ENCODE data around the gene KCNT2.

The KCNT2 gene

GRCh38 chr1:196486346-196486745, 121.9 kb downstream of the KCNT2 start:
- no peak for TF ChIP-seq ZNF324 (tag by site-specific recombination; IDR thresholded peaks at IDR 0.05)
- TF ChIP-seq ZNF426 (tag by site-specific recombination; IDR thresholded peaks at IDR 0.05), result no peak
- no peak for TF ChIP-seq ZNF837 (tag by site-specific recombination; IDR thresholded peaks at IDR 0.05)
- no peak for TF ChIP-seq ZNF169 (tag by site-specific recombination; IDR thresholded peaks at IDR 0.05)
- no peaks in the 10 kb centered on the region for H3K4me1 ChIP-seq (ENCODE audit: control insufficient read depth, insufficient read depth, low read length)
- CTCF ChIA-PET, result no interaction called here
- no peak overlapping the region for H3K27ac ChIP-seq (ENCODE audit: extremely low read depth, low read depth, low read length)
- POLR2A ChIA-PET, result no interaction called here
- H3K9me3 ChIP-seq (ENCODE audit: control insufficient read depth, insufficient read depth, low read depth, low read length), result no peaks in the 10 kb centered on the region
- H3K4me3 ChIP-seq (ENCODE audit: low read depth, low read length), result no peak overlapping the region
- no peaks in the 10 kb centered on the region for H3K36me3 ChIP-seq (ENCODE audit: control insufficient read depth in 2 of 2, insufficient read depth in 1 of 2, low read length in 2 of 2)

- Histone ChIP-seq H3K4me3 (ENCODE audit: low read depth, low read length) (no peak overlapping the region), H3K27ac (ENCODE audit: extremely low read depth, low read depth, low read length) (no peak overlapping the region), H3K4me1 (ENCODE audit: control insufficient read depth, insufficient read depth, low read length) (no peaks in the 10 kb centered on the region), H3K9me3 (ENCODE audit: control insufficient read depth, insufficient read depth, low read depth, low read length) (no peaks in the 10 kb centered on the region), H3K36me3 (ENCODE audit: control insufficient read depth in 2 of 2, insufficient read depth in 1 of 2, low read length in 2 of 2) (no peaks in the 10 kb centered on the region)
- ChIA-PET CTCF (no interaction called here), POLR2A (no interaction called here)
- TF ChIP-seq ZBTB1 (tag by site-specific recombination; IDR thresholded peaks at IDR 0.05) (no peak), ZNF350 (tag by site-specific recombination; IDR thresholded peaks at IDR 0.05) (no peak), ZNF701 (tag by site-specific recombination; IDR thresholded peaks at IDR 0.05) (no peak), ZNF433 (tag by site-specific recombination; IDR thresholded peaks at IDR 0.05; ENCODE audit: low read depth) (no peak), ZNF610 (tag by site-specific recombination; IDR thresholded peaks at IDR 0.05; ENCODE audit: borderline replicate concordance) (no peak), ZNF202 (tag by site-specific recombination; IDR thresholded peaks at IDR 0.05; ENCODE audit: borderline replicate concordance) (no peak), ZNF416 (tag by site-specific recombination; IDR thresholded peaks at IDR 0.05) (no peak), ZNF133 (tag by site-specific recombination; IDR thresholded peaks at IDR 0.05) (no peak), MYNN (tag by site-specific recombination; IDR thresholded peaks at IDR 0.05; ENCODE audit: borderline replicate concordance) (no peak), ZNF19 (tag by site-specific recombination; IDR thresholded peaks at IDR 0.05; ENCODE audit: low read depth) (no peak), ZNF366 (tag by site-specific recombination; conservative IDR thresholded peaks at IDR 0.05) (no peak), MEIS1 (CRISPR knock-in tag; IDR thresholded peaks at IDR 0.05; ENCODE audit: borderline replicate concordance) (no peak), ZNF274 (IDR thresholded peaks at IDR 0.05; ENCODE audit: low read length) (no peak), ZNF274 (tag by site-specific recombination; IDR thresholded peaks at IDR 0.05; ENCODE audit: borderline replicate concordance) (no peak), ZNF639 (tag by site-specific recombination; IDR thresholded peaks at IDR 0.05) (no peak), ZNF76 (tag by site-specific recombination; IDR thresholded peaks at IDR 0.05; ENCODE audit: borderline replicate concordance, low read depth) (no peak)
- TF ChIP-seq, protein P1, sequence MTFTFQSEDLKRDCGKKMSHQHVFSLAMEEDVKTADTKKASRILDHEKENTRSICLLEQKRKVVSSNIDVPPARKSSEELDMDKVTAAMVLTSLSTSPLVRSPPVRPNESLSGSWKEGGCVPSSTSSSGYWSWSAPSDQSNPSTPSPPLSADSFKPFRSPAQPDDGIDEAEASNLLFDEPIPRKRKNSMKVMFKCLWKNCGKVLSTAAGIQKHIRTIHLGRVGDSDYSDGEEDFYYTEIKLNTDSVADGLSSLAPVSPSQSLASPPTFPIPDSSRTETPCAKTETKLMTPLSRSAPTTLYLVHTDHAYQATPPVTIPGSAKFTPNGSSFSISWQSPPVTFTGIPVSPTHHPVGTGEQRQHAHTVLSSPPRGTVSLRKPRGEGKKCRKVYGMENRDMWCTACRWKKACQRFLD (tag by site-specific recombination; IDR thresholded peaks at IDR 0.05), result no peak
- TF ChIP-seq, protein P2, sequence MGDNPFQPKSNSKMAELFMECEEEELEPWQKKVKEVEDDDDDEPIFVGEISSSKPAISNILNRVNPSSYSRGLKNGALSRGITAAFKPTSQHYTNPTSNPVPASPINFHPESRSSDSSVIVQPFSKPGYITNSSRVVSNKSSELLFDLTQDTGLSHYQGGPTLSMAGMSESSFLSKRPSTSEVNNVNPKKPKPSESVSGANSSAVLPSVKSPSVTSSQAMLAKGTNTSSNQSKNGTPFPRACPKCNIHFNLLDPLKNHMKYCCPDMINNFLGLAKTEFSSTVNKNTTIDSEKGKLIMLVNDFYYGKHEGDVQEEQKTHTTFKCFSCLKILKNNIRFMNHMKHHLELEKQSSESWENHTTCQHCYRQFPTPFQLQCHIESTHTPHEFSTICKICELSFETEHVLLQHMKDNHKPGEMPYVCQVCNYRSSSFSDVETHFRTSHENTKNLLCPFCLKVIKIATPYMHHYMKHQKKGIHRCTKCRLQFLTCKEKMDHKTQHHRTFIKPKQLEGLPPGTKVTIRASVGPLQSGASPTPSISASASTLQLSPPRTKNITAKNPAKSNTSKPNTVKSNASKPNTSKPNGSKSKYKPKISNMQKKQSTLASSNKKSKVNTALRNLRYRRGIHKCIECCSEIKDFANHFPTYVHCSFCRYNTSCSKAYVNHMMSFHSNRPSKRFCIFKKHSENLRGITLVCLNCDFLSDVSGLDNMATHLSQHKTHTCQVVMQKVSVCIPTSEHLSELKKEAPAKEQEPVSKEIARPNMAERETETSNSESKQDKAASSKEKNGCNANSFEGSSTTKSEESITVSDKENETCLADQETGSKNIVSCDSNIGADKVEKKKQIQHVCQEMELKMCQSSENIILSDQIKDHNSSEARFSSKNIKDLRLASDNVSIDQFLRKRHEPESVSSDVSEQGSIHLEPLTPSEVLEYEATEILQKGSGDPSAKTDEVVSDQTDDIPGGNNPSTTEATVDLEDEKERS (tag by site-specific recombination; IDR thresholded peaks at IDR 0.05), result no peak
Measured at GRCh38 chr1:196481616-196482015, 126.6 kb downstream of the KCNT2 start.
